ENCODE results near the gene BSPRY.

BSPRY gene

DNA sequence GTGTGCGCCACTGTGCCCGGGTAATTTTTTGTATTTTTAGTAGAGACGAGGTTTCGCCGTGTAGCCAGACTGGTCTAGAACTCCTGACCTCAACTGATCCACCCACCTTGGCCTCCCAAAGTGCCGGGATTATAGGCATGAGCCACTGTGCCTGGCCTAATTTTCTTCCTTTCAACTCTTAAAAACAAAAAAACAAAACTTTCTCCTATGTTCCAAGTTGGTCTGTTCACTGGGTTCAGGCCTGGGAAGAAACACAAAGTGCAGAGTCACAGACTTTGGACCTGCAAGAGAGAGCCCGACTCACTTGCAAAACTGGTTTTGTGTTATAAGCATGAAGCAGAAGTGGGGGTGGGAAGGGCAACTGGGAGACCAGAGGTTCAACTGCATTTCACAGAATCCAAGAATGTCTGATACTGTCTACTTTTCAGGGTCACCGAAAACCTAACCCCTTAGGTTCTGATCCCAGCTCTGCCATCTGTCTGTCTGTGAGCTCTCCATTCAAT is 32.6 kb downstream of the BSPRY start:
- no peak overlapping the region for H3K27ac Mint-ChIP-seq
- no peak overlapping the region for H3K4me3 Mint-ChIP-seq

DNA sequence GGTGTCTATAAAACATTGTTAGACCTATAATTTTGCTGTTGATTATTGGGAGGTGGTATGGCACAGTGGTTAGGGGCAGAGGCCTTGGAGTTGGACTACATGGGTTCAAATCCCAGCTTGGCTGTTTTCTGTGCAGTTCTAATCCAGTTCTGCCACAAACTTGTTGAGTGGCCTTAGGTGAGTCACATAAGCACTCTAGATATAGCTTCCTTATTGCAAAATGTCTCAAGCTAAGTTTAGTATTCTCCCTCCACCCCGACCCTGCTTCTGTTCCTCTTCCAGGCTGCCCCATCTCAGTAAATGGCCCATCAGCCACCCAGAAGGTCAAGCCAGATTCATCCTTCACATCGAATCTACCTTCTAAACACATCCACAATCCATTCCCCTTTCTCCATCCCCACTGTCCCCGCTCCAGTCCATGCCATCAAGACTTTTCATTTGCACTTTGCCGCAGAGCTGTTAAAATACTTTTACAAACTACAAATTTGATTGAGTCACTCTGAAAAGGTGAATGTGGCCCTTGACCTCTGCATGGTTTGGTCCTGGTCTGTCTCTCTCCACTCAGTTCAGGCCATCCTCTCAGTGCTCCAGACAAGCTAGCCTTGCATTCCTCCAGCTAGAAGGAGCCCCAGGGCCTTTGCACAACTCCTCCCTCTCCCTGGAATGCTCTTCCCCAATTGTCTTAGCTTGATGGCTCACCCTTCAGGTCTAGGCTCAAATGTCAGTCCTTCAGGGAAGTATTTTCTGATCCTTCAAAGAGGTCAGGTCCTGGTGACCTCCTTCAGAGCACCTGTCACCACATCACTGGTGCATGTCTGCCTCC is 37.4 kb downstream of the BSPRY start:
- H3K9me3 Mint-ChIP-seq, result no peaks in the 10 kb centered on the region

More for the DNA sequence above, 32.6 kb downstream of the BSPRY start:
- H3K27me3 Mint-ChIP-seq, result peaks cover 2% of the 10 kb centered on the region
- intact Hi-C loops (cut with micrococcal nuclease), result no loop called here
- H3K36me3 Mint-ChIP-seq (ENCODE audit: low read depth), result peaks cover 7% of the 10 kb centered on the region
- H3K9me3 Mint-ChIP-seq, result no peaks in the 10 kb centered on the region
- H3K4me1 Mint-ChIP-seq (ENCODE audit: low read depth), result peaks cover 26% of the 10 kb centered on the region

DNA sequence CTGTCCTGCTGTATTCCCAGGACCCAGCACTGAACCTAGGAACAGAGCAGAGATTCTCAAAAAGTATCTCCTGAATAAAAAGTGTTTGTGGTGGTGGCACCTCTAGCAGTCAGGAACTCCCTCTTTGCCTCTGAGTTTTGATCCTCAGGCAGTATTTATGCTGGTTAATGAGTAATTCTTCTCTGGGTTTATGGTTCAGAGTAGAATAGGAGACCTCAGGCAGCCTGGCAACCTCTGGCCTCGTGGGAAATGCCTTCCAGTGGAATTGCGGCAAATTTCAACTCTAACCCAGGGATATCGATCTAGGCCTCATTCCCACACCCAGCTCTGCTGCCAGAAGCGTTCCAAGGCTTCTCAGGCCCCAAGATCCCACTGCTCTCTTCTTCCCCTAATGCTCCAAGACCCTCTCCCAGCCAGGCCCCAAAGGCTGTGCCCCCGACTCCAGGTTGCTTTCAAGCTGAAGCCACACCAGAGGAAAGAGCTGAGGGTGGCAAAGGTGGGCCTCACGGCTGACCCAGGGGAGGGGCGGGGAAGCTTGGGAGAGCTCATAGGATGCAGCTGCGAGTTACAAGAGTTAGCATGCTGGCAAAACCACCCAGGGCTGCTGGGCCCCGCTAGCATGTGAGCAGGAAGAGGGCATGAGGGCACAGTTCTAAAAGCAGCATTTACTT is 38.4 kb downstream of the BSPRY start:
- intact Hi-C loops (cut with micrococcal nuclease), result no loop called here
- Mint-ChIP-seq H3K27me3 (no peaks in the 10 kb centered on the region), H3K4me3 (no peak overlapping the region), H3K27ac (no peak overlapping the region), H3K4me1 (ENCODE audit: low read depth) (peaks cover 19% of the 10 kb centered on the region), H3K9me3 (no peaks in the 10 kb centered on the region), H3K36me3 (ENCODE audit: low read depth) (peaks cover 64% of the 10 kb centered on the region)

More for the DNA sequence above, 37.4 kb downstream of the BSPRY start:
- no peaks in the 10 kb centered on the region for H3K27me3 Mint-ChIP-seq
- intact Hi-C loops (cut with micrococcal nuclease), result no loop called here
- H3K36me3 Mint-ChIP-seq (ENCODE audit: low read depth), result peaks cover 55% of the 10 kb centered on the region
- H3K4me3 Mint-ChIP-seq, result no peak overlapping the region
- H3K27ac Mint-ChIP-seq, result no peak overlapping the region
- peaks cover 19% of the 10 kb centered on the region for H3K4me1 Mint-ChIP-seq (ENCODE audit: low read depth)

DNA sequence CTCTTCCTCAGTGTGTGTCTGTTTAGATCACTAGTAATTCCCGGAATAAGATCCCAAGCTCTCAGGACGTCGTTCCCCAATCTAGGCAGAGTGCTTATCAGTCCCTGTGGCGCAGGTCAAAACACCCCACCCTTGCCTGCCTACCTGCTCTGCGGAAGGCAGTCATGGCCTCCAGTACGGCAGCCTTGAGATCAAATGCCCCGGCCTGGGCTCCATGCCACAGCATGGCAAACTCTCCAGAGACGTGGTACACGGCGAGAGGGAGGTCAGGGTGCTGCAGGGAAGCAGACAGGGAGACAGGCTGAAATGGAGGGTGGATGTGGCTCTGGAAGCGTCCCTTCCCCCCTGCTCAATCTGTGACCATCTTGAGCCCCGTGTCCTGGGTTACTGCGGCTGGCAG is 39.5 kb downstream of the BSPRY start:
- Mint-ChIP-seq H3K27ac (no peak overlapping the region), H3K36me3 (ENCODE audit: low read depth) (peaks cover 75% of the 10 kb centered on the region), H3K9me3 (no peaks in the 10 kb centered on the region), H3K27me3 (no peaks in the 10 kb centered on the region), H3K4me1 (ENCODE audit: low read depth) (peaks cover 19% of the 10 kb centered on the region), H3K4me3 (no peak overlapping the region)
- intact Hi-C loops (cut with micrococcal nuclease), result no loop called here

DNA sequence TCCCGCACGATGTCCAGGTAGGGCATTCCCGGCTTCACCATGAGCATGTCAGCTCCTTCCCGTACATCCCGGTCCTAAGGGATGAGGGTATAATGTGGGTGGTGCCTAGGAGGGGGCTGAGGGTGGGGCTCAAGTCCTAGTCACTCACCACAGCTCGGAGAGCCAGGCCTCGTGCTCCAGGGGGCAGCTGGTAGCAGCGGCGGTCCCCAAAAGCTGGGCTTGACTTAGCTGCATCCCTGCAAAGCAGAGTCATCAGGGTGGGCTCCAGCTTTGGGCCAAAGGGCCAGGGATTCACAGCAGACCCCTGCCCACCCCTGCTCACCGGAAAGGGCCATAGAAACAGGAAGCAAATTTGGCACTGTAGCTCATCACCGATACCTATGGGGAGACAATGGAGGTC is 40.1 kb downstream of the BSPRY start:
- Mint-ChIP-seq H3K27me3 (no peaks in the 10 kb centered on the region), H3K9me3 (no peaks in the 10 kb centered on the region), H3K4me1 (ENCODE audit: low read depth) (peaks cover 18% of the 10 kb centered on the region), H3K27ac (no peak overlapping the region), H3K4me3 (no peak overlapping the region), H3K36me3 (ENCODE audit: low read depth) (peaks cover 79% of the 10 kb centered on the region)
- intact Hi-C loops (cut with micrococcal nuclease), result no loop called here

DNA sequence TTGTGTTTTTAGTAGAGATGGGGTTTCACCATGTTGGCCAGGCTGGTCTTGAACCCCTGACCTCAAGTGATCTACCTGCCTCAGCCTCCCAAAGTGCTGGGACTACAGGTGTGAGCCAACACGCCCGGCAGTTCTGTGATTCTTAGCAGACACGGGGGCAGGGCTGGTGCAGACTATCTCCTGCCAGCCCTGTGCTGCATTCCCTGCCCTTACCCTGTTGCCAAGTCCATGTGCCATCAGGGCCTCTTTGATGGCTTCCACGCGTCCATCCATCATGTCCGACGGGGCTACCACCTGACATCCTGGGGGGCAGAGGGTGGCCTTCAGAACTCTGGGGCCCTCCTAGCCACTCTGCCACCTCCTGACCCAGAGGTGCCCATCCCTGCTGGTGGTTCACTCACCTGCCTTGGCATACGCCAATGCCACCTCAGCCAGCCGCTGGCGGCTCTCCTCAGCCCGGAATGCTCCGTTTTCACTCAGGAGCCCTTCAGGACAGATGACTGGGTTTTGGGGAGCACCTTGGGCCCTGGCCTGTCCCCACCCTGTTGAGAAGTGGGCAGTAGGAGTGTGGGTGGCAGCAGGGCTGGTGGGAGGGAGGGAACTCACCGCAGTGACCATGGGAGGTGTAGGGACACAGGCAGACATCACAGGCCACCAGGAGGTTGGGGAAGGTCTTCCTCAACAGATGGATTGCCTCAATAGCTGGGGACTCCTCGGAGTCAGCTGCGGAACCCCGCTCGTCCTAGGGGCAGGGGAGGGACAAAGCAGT is 41.0 kb downstream of the BSPRY start:
- Mint-ChIP-seq H3K27me3 (no peaks in the 10 kb centered on the region), H3K36me3 (ENCODE audit: low read depth) (peaks cover 87% of the 10 kb centered on the region), H3K27ac (no peak overlapping the region), H3K4me1 (ENCODE audit: low read depth) (peaks cover 12% of the 10 kb centered on the region), H3K4me3 (no peak overlapping the region), H3K9me3 (no peaks in the 10 kb centered on the region)
- intact Hi-C loops (cut with micrococcal nuclease), result no loop called here

DNA sequence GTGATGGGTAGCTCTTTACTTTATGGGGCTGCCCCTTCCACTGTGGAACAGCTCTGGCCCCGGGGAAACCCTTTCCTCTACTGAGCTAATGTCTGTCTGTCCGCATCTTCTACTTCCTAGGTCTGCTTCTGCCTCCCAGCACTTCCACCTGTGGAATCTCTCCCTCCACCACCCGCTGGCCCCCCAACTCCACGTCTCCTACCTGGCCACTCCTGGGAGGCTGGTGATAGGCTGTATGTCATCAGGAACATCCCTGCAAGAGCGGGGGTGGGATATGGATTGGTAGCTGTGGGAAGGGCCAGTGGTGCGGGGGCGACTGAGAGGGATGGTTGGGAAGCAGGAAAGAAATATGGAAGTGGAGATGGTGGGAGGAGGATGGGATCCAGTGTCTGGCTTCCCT is 42.6 kb downstream of the BSPRY start:
- Mint-ChIP-seq H3K4me1 (ENCODE audit: low read depth) (peaks cover 10% of the 10 kb centered on the region), H3K27me3 (no peaks in the 10 kb centered on the region), H3K36me3 (ENCODE audit: low read depth) (peaks cover 95% of the 10 kb centered on the region), H3K9me3 (no peaks in the 10 kb centered on the region), H3K27ac (no peak overlapping the region), H3K4me3 (no peak overlapping the region)
- intact Hi-C loops (cut with micrococcal nuclease), result no loop called here

DNA sequence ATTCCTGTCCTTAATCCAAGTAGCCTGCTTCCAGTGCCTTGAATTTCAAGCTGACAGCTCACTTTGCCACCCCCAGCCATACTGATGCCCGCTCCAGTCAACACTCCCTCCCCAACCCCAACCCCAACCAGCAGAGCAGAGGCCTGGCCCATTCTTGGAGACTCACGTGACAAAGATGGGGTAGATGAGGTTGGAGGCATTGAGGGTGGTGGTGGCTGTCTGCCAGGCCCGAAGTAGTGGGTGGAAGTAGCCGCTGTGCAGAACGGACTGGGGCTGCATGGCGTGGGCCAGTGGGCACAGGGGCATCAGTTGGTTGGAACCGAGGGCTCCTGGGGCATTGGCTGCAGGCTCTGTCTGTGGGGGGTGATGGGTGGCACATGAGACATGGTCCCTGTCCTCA is 43.9 kb downstream of the BSPRY start:
- no peaks in the 10 kb centered on the region for H3K27me3 Mint-ChIP-seq
- peaks cover 81% of the 10 kb centered on the region for H3K36me3 Mint-ChIP-seq (ENCODE audit: low read depth)
- no peaks in the 10 kb centered on the region for H3K9me3 Mint-ChIP-seq
- H3K4me1 Mint-ChIP-seq (ENCODE audit: low read depth), result peaks cover 14% of the 10 kb centered on the region
- H3K27ac Mint-ChIP-seq, result no peak overlapping the region
- no peak overlapping the region for H3K4me3 Mint-ChIP-seq
- intact Hi-C loops (cut with micrococcal nuclease), result no loop called here

DNA sequence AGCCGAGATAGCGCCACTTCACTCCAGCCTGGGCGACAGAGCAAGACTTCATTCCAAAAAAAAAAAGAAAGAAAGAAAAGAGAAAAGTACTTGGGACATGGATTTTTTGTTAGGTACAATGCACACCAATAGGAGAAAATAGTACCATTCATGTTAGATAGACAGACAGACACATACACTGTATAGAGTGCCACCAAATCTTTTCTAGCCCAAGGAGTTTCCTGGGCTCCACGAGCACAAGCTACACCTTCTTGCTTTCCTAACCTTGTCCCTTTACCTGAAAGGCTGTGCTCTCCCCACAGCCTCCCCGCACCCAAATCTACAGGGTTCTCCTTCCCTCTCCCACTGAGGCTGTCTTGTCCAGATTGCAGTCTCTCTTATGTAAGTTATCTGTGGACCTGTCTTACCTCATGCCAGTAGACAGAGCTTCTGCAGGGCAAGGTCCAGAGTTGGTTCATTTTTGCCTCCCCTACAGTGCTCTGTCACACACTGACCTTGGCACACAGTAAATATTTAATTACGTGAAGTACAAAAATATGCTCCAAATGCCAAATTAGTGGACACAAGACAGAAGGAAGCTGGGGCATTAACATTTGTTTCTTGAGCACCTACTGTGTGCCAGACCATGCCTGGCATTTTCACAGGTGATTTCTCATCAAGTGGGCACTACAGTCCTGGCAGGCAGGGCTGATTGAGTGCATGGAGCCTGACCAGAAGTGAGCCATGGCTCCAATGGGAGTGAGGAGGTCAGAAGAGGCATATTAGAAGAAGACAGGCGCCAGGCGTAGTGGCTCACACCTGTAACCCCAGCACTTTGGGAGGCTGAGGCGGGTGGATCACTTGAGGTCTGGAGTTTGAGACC is 45.9 kb downstream of the BSPRY start:
- Mint-ChIP-seq H3K9me3 (no peaks in the 10 kb centered on the region), H3K4me1 (ENCODE audit: low read depth) (peaks cover 29% of the 10 kb centered on the region), H3K27ac (no peak overlapping the region), H3K27me3 (no peaks in the 10 kb centered on the region), H3K36me3 (ENCODE audit: low read depth) (peaks cover 61% of the 10 kb centered on the region), H3K4me3 (no peak overlapping the region)
- intact Hi-C loops (cut with micrococcal nuclease), result no loop called here

DNA sequence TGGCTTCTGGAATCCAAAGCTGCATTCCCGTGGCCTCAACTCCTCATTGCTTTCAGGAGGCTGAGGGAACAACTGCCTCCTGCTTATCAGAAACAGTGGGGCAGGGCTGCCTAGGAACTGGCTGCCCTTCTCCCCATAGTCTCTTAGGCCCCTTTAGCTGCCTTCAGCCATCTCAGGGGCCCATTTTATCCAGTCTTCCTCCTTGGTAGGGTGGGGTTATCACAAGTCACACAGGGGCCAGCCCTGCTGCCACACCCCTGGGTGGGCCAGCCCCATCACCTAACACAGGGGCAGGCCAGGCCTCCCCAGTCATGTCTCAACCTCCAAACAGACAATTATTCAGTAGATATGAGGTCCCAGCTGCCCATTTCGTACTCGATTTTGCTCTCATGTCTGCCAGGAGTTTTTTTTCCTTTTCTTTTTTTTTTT is 47.9 kb downstream of the BSPRY start:
- Mint-ChIP-seq H3K4me1 (ENCODE audit: low read depth) (peaks cover 38% of the 10 kb centered on the region), H3K4me3 (no peak overlapping the region), H3K27ac (peak overlapping the region; percentile 8)

DNA sequence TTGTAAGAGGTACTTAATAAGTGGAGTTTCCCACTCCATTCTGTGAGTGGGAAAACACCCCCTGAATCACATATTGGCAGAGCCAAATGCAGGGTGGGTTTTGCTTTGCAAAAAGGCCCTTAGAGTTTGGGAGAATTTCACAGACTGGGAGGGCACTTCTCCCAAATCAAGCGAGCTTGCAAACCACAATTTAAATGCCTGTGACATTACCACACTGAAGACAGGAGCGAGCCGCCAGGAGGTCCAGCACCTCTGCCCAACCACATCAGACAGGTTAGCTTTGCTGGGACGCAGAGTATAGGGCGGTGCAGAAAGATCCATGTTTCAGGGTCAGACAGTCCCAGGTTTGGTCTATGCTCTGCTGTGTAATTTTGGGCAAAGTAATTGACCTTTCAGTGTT is 49.5 kb downstream of the BSPRY start:
- H3K9me3 Mint-ChIP-seq, result no peaks in the 10 kb centered on the region
- H3K36me3 Mint-ChIP-seq (ENCODE audit: low read depth), result peaks cover 33% of the 10 kb centered on the region
- intact Hi-C loops (cut with micrococcal nuclease), result no loop called here
- peaks cover 50% of the 10 kb centered on the region for H3K4me1 Mint-ChIP-seq (ENCODE audit: low read depth)
- no peak overlapping the region for H3K27ac Mint-ChIP-seq
- no peak overlapping the region for H3K4me3 Mint-ChIP-seq
- no peaks in the 10 kb centered on the region for H3K27me3 Mint-ChIP-seq

More for the DNA sequence above, 47.9 kb downstream of the BSPRY start:
- intact Hi-C loops (cut with micrococcal nuclease), result no loop called here
- H3K27me3 Mint-ChIP-seq, result no peaks in the 10 kb centered on the region
- no peaks in the 10 kb centered on the region for H3K9me3 Mint-ChIP-seq
- peaks cover 48% of the 10 kb centered on the region for H3K36me3 Mint-ChIP-seq (ENCODE audit: low read depth)

DNA sequence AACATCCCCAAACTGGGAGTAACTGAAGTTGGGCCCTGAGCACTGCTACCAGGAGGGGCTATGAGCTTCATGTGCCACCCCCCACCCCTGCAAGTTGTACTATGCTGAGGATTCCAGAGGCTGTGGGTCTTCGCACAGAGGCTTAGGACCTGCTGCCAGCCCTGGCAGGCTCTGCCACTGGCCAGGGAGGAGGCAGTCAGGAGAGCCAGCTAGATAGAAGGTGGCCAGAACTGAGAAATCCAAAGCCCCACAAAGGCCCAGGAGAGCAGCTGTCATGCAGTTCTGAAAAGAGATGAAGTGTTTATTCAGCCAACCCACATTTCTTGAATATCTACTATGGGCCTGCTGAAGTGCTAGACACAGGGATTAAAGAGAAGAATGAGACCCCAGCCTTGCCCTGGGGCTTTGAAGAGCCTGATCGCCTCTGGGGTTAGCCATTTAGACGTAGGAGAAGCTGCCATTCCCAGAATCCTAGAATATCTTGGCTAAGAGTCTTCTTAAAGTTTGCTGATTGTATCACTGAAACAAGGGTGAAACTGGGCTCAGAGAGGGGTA is 50.4 kb downstream of the BSPRY start:
- intact Hi-C loops (cut with micrococcal nuclease), result loop anchor here (2.0 to 10.0 kb wide), 4 partner anchors 55 to 259 kb away; partner anchors contain the start of genes BSPRY, CDC26, PRPF4 and WDR31
- Mint-ChIP-seq H3K4me1 (ENCODE audit: low read depth) (peaks cover 59% of the 10 kb centered on the region), H3K27me3 (no peaks in the 10 kb centered on the region), H3K4me3 (peak overlapping the region; percentile 98), H3K36me3 (ENCODE audit: low read depth) (peaks cover 28% of the 10 kb centered on the region), H3K27ac (peak overlapping the region; percentile 96), H3K9me3 (no peaks in the 10 kb centered on the region)
